GM19438 (cell line): ENCODE data around the gene ZNF57.
"Not testable (repeated sequence)": the region's sequence is repeated elsewhere in the genome, so short reads cannot be mapped to it uniquely, and the experiment has no call there.

ENCODE experiments used
- ATAC-seq: cut with Tn5 transposase; IDR thresholded peaks from one replicate; pipeline ENCODE4 v1.9.1; 2021; ENCODE audit warnings: low read depth; ENCODE audit not compliant: unreplicated experiment

Gene ZNF57

DNA sequence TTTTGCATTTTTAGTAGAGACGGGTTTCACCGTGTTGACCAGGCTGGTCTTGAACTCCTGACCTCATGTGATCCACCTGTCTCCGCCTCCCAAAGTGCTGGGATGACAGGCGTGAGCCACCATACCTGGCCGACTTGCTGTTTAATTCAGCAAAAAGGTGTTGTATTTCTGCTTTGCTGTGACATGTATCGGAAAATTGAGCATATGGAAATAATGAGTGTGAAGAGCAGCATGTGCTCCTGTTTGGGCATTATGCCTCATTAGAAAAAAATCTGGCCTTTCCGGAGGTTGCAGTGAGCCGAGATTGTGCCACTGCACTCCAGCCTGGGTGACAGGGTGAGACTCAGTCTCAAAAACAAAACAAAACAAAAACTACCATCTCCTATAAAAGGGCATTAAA is 10.2 kb upstream of the ZNF57 start:
- not testable (repeated sequence) for ATAC-seq

DNA sequence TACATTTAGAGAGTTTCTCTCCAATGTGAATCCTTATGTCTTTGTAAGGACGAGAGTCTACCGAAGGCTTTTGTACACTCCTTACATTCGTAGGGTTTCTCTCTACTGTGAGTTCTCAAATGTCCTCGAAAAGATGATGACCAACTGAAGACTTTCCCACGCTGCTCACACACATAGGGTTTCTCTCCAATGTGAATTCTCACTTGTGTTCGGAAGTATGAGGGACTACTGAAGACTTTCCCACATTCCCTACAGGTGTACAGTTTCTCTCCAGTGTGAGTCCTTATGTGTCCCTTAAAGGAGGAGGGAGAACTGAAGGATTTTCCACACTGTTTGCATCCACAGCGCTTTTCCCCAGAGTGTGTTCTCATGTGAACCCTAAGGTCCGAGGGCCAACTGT is 4.0 kb upstream of the ZNF57 start:
- ATAC-seq = no peak

DNA sequence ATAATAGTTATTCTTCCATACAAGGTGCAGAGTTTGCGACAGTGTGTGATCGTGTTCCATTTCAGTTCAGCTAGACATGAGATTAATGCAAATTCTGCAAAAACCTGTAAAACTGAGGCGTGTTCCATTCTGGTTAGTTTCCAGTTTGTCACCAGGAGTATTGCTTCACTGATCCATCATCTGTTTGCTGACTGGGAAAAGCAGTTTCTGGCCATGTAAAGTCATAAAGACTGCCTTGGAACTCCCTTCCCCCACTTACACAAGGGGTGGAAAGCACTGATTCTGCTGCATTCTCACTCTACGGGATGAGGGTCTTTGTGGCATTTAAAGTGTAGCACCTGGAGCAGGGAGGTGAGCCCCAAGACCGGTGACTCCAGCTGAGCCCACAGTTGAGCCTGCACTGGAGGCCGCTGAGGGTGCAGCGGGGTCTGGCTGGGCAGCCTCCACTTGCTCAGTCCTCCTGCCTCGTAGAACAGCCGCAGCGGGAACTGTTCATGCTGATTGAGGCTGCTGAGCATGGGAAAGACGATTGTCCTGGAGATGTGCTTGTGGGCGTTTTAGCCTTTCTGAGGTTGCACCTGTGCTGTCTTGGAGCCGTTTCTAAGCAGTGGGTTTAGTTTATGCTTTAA is 2.0 kb downstream of the ZNF57 start:
- ATAC-seq = no peak

DNA sequence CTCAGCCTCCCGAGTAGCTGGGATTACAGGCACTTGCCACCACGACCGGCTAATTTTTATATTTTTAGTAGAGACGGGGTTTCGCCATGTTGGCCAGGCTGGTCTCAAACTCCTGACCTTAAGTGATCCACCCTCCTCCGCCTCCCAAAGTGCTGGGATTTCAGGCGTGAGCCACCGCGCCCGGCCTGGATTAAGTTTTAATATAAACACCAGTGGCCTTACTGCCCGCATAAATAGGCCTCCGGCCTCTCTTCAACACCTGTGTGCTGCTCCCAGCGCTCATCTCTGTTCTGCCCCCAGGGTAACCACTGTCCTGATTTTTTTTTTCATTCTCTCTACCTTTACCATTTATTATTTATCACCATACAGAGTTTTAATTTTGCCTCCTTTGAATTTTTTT is 2.6 kb downstream of the ZNF57 start:
- not testable (repeated sequence) for ATAC-seq

DNA sequence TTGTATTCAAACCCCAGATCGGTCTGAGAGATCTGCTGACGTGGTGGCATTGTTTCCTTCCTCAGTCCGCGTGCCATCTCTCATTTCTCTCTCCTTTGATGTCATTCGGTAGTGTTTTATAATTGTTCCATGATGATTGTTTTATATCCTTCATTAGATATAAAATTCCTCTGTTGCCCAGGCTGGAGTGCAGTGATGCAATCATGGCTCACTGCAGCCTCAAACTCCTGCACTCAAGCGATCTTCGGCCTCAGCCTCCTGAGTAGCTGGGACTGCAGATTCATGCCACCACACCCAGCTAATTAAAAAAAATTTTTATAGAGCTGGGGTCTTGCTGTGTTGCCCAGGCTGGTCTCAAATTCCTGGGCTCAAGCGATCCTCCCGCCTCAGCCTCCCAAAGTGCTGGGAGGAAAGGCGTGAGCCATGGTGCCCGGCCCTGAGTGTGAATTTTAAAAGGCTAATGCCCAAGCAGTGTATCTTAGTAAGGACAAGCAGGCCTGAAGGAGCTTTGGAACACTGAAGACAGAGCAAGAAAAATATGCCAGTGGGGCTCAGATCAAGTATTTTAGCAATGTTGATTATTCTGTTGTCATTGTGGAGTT is 5.3 kb downstream of the ZNF57 start:
- no peak for ATAC-seq

DNA sequence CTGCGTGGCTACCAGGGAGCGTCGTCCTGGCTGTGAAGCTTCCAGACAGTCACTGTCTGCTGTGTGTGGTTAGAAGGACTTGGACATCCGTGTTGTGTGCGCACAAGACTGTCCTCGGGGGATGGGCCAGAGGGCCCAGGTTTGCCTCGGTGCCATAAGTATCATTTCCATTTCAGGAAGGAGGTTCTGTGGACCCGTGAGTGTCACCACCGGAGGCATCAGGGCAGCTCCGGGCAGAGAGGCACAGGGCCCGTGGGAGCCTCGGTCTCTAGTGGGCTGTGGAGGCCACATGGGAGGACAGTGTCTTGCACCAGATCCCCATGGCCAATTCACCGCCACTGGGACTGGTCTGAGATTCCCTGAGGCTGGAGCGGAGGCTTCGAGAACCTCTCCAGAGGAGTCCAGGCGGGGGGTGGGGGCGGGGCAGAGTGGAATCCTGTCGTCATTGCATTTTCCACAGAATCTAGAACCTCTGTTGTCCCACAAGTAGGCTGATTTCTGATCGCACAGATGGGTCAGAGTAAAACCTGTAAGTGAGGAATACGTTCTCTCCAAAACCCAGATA is 6.0 kb downstream of the ZNF57 start:
- ATAC-seq = no peak

DNA sequence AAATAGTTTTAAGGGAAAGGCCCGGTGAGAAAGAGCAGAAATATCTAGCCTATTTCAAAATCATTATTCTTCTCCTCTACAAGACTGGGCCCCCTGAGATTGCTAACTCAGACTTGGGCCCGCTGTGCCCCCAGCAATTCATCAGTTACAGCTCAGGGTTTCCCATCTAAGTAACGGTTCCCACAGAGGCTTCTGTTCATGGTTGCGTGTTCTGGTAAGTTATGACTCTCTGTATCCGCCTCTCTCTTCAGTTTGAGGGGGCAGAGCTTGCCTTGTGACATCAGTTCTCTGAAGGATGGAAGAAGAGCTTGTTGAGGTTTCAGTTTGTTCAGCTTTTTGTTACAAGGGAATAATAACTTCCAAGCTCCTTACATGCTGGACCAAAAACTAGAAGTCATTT is 11.6 kb downstream of the ZNF57 start:
- ATAC-seq = no peak

DNA sequence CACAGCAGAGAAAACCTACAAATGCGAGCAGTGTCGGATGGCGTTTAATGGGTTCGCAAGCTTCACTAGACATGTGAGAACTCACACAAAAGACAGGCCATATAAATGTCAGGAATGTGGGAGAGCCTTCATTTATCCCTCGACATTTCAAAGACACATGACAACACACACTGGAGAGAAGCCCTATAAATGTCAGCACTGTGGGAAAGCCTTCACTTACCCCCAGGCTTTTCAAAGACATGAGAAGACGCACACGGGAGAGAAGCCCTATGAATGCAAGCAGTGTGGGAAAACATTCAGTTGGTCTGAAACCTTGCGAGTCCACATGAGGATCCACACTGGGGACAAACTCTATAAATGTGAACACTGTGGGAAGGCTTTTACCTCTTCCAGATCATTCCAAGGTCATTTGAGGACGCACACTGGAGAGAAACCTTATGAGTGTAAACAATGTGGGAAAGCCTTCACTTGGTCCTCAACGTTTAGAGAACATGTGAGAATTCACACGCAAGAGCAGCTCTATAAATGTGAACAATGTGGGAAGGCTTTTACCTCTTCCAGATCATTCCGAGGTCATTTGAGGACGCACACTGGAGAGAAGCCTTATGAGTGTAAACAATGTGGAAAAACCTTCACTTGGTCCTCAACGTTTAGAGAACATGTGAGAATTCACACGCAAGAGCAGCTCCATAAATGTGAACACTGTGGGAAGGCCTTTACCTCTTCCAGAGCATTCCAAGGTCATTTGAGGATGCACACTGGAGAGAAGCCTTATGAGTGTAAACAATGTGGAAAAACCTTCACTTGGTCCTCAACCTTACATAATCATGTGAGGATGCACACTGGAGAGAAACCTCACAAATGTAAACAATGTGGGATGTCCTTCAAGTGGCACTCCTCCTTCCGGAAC is 16.8 kb downstream of the ZNF57 start:
- no peak for ATAC-seq

DNA sequence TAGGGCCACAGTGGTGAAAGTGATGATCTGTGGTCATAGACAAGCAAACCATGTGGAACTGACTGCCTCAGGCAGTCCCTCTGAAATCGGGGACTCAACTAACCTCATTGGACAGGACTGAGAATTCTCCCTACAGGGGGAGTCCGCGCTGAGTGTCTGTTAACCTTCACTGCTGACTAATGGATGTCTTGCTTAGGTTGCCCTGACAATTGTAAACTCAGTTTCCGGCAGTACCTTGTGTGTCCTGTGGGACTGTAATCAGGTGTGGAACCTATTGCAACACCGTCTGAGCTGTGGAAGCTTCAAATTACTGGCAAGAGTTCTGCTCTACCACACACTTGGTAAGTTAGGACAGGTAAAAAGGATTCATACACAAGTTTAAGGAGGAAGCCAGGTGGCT is 22.3 kb downstream of the ZNF57 start:
- no peak for ATAC-seq

DNA sequence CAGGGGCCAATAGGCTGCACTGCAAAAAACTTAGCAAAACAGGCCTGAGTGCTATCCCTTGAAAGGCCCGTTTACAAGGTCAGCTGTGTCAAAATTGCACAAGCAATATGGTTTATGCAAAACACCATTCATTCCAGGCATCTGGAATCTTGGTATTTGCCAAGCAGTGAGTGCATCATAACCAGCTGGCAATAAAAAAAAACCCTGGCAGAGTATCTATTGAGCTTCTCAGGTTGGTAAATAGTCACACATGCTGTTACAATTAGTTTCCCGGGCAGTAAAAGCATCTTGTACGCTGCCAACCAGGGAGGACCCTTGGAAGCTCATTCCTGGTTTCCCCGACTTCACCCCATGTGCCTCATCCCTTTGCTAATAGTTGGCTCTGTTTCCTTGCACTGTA is 22.8 kb downstream of the ZNF57 start:
- no peak for ATAC-seq

DNA sequence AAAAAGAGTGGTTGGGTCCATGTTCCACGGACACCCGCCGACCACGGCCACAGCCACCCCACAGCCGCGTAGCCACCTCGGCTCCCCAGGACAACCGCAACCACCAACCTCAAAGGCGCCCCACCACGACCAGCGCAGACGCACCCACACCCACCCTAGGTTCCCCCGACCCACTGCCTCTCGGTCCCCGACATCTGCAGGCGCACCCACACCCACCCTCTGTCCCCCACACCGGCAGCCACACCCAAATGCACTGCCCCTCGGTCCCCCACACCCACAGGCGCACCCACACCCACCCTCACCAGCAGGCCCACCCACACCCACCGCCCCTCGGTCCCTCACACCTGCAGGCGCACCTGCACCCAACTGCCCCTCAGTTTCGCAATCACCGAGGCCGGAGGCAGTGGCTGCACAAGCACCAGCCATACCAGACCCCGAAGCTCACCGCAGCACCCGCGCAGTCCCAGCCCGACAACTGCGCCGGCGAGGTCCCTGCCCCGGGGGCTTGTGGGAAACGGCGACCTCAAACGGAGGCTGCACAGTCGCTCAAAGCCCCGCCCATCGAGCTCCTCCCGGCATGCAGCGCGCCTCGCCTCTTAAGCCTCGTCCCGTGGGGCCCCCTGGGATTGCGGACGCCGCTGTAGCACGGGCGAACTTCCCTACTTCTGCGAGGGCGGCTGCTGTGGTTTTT is 25.8 kb downstream of the ZNF57 start:
- no peak for ATAC-seq

DNA sequence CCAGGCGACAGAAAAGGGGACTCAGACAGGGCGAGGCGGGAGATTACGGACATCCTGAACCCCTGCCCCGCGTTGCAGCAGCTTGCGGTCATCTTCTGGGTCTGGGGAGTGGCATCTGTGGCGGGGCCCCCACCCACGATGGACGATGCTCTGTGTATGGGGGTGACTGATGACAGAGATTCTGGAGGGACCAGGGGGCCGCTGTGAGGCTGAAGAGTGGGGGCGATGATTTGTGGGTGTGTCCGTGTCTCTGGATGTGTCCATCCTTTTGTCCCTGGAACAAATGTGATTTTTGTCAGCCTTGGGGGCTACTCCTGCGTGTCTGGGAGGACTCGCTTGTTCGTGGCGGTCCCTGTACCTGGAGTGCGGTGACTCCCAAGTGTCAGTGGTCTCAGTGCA is 26.3 kb downstream of the ZNF57 start:
- no peak for ATAC-seq

DNA sequence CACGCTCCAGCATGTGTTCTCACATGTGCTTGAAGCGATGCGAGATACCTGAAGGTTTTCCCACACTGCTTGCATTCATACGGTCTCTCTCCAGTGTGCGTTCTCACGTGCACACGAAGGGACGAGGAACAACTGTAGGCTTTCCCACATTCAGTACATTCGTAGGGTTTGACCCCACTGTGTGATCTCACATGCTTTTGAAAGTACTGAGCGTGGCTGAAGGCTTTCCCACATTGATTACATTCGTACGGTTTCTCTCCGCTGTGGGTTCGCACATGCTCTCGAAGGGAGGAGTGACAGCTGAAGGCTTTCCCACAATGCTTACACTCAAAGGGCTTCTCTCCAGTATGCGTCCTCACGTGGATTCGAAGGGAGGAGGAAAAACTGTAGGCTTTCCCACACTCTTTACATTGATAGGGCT is 32.8 kb downstream of the ZNF57 start:
- ATAC-seq = no peak

DNA sequence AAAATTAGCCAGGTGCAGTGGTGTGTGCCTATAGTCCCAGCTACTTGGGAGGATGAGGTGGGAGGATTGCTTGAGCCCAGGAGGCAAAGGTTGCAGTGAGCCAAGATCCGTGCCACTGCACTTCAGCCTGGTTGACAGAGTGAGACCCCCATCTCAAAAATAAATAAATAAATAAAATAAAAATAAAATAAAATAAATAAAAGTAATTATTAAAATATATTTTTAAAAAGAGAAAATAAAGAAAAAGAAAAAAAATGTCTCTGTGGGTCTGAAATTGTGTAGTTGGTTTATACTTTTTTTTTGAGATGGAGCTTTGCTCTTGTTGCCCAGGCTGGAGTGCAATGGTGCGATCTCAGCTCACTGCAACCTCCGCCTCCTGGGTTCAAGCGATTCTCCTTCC is 35.1 kb downstream of the ZNF57 start:
- ATAC-seq = not testable (repeated sequence)

DNA sequence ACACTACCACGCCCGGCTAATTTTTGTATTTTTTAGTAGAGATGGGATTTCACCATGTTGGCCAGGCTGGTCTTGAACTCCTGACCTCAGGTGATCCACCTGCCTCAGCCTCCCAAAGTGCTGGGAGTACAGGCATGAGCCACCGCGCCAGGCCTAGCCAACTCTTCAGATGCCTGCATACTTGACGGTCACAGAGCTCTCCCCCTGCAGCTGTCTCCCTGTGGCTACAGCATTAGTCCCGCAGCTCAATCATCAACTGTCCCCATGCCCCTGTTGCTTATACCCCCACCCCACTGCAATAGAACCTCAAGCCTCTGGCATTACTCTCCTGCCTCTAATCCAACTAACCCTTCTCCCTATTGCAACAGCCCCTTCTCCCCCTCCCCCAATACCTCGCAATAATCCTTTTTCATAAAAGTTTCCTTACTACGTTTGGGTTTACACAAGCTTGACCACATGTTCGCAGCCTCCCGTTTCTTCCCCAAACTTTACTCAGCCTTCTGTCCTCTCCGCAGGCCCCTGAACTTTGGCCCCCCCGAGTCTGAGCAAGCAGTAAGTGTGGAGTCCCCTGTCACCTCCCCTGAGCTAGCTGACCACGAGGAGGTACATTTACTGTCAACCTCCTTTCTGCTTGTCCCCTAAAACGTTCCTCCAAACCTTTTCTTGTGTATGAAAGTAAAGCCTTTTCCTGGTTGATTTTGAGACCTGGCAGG is 42.4 kb downstream of the ZNF57 start:
- no peak for ATAC-seq

DNA sequence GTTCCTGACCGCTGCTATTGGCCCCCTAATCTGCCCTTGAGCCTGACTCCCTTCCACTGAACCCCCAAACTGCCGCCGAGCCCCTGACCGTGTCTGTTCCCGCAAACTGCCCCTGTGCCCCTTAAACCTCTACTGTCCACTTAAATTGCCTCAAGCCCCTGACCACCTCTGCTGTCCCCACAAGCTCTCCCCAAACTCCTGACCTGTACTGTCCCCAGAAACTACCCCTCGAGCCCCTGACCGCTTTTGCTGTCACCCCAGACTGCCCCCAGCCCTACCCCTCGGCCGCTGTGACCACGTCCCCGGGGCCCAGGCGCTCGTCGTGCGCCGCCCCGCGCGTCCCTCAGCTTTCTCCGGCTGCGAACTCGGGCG is 43.7 kb downstream of the ZNF57 start:
- ATAC-seq = no peak

DNA sequence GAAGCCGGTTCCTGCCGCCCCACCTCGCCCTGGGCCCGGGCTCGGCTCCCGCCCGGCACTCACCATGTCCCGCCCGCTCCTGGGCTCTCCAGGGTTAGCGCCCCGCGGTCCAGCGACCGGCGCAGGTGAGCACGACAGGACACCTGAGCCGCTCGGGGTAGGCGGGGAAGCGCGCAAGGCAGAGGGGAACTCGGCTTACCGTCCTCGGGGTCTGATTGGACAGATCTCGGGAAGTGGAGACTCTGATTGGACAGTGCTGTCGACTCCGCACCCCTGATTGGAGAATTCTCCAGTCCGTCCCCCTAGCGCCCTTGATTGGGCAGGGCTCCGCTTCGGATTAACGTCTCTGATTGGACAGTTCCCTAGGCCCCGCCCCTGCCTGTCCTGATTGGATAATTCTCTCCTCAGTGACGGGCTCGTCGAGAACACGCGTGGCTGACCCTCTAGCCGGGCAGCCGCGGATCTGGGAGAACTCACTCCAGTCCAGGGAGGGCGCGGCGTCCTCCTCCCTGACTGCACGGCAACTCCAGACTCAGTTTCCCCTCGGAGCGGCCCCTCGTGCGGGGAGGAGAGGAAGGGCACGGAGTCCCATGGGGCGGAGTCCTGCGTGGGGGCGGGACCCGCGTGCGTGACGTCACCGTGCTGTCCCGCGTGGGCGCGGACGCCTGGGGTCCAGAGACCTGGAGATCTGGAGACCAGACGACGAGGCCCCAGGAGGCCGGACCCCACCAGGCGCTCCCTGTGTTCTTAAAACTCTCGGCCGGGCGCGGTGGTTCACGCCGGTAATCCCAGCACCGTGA is 44.2 kb downstream of the ZNF57 start, which contains the start of gene ZNF77:
Gene ZNF77 (minus strand): TSS at position 197 of the 800 bp plus-strand sequence. CDS start 131 bp downstream, at position 66.
- peak; percentile 96 for ATAC-seq

DNA sequence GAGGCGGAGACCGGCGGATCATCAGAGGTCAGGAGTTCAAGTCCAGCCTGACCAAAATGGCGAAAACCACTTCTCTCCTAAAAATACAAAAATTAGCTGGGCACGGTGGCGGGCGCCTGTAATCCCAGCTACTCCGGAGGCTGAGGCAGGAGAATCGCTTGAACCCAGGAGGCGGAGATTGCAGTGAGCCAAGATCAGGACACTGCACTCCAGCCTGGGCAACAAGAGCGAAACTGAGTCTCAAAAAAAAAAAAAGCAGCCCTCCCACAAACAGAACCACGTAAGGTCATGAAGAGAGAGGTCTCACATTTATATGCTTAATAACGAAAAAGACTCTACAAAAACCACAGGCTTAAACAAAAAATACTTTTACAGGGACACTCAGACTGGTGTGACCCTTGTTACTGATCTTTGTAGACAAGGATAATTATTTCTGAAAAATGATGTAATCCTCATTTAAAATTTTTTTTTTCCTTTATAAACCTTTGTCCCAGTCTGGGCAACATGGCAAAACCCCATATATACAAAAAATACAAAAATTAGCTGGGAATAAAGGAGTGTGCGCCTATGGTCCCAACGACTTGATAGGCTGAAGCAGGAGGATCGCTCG is 45.0 kb downstream of the ZNF57 start:
- no peak for ATAC-seq

DNA sequence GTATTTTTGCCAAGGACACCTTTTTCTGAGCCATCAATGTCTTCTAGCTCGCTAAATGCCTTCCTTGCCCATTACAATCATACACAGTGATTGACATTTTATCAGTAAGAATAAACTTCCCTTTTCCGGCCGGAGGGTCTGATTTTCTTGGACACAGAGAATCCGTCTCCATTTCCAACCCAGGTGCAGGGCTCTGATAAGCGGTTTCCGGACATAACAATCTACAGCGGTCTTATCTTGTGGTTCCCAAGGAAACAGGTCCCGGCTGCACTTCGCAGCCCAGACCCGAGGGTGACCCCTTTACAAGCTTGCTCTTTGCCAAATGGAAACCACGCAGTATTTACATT is 49.2 kb downstream of the ZNF57 start:
- peak; percentile 18 for ATAC-seq
